Amniotic epithelial cell (primary cell): Measurements from ENCODE around the gene DNAAF5.

Experiments used
- DNase-seq: peaks from one replicate; pipeline ENCODE4 v3.0.0-alpha.2; 2010; ENCODE audit warnings: low read depth

DNAAF5 gene

DNA sequence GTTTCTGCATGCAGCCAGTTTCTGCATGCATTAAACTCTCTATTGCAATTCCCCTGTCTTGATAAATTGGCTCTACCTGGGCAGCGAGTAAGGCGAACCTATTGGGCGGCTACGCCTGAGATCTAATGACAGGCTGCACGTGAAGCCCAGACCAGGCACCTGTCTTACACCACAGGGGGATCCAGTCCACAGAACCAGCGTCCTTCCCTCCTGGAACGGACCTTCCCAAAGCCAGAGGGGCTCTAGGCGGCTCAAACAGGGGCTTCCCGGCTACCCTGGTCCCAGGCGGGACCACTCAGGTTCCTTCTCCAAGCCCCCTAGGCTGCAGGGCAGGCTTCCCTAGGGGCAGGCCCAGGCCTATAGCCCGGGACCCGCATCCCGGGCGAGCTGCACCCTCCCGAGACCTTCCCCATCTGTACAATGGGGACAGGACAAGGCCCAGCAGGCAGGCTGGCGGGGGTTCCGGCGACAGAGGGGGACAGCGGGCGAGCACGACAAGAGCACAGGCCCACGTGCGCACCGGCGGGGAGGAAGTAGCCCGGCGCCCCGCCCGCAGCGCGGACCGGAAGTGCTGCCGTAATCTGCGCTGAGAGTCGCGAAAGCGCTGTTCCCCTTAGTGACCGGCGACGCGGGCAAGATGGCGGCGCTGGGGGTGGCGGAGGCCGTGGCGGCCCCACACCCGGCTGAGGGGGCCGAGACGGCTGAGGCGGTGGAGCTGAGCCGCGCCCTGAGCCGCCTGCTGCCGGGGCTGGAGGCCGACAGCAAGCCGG, at the start of gene DNAAF5:
Gene DNAAF5, plus strand, starts transcription at position 616 of the 770 bp plus-strand sequence. Its CDS starts 22 bp downstream, at position 638.
- DNase-seq = peak; percentile 76

DNA sequence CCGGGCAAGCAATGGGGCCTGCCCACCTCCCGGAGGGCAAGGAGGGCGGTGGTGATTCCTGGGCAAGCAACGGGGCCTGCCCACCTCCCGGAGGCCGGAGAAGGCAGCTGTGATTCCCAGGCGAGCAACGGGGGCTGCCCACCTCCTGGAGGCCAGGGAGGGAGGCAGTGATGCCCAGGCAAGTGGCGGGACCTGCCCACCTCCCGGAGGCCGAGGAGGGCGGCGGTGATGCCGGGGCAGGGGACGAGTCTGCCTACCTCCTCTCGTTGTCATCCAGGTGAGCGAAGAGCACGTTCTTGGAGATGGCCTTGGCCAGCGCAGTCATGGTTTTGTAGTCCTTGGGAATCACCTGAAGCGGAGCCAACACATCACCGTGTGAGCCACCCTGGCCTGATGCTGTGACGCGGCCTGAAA, 49.5 kb upstream of the DNAAF5 start:
- DNase-seq = no peak

GRCh38 chr7:680411-681127, 45.9 kb upstream of the DNAAF5 start:
- DNase-seq = no peak

GRCh38 chr7:681551-682307, 44.8 kb upstream of the DNAAF5 start:
- no peak for DNase-seq

DNA sequence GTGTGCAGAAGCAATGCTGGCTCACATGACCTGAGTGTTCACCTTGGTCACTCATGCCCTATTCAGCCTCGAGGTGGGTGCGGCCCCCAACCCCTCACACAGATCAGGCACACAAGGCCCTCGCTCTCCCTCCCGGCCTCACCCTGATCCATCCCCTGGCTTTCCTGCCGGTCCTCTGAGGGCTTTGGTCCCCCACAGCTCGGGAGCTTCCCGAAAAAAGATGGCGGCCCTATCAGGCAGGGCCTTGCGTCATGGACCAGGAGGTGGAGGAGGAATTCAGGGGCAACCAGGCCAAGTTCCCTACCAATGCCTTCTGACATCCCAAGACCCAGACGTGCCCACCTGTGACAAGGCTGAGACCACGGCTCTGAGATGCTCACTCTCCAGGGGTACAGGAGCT, 43.7 kb upstream of the DNAAF5 start:
- no peak for DNase-seq

GRCh38 chr7:683526-684205, 42.8 kb upstream of the DNAAF5 start:
- DNase-seq = no peak

DNA sequence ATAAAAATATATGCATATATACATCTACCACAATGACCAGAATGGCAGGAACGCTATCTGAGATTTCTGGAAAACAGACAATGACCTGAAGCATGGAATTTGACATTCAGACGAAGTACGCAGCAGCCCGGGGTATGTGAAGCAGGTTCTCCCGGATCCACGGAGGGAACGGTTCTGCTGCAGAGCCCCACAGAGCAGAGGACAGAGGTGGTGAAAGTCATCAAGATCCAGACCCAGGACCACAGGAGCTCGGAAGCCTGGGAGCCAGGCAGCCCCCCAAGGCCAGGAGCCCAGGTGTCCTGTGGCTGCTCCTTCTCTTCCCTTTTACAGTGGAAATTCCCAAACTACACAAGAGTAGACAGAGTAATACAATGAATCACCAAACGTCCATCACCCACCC, 42.1 kb upstream of the DNAAF5 start:
- no peak for DNase-seq

DNA sequence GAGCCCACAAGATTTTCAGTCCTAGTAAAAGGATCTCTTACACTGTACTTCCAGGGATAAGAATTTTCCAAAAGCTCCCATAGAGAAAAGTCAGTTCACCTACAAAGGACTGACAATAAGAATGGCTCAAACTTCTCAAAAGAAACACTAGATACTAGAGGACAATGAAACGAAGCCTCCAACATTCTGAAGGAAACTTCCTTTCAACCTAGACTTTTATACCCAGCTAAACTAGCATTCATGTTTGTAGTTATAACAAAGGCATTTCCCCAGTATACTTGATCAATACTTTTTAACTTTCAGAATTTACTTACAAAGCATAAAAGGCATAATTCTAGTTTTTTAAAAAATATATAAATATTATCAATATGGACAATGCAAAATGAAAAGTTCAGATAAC, 41.0 kb upstream of the DNAAF5 start:
- no peak for DNase-seq

DNA sequence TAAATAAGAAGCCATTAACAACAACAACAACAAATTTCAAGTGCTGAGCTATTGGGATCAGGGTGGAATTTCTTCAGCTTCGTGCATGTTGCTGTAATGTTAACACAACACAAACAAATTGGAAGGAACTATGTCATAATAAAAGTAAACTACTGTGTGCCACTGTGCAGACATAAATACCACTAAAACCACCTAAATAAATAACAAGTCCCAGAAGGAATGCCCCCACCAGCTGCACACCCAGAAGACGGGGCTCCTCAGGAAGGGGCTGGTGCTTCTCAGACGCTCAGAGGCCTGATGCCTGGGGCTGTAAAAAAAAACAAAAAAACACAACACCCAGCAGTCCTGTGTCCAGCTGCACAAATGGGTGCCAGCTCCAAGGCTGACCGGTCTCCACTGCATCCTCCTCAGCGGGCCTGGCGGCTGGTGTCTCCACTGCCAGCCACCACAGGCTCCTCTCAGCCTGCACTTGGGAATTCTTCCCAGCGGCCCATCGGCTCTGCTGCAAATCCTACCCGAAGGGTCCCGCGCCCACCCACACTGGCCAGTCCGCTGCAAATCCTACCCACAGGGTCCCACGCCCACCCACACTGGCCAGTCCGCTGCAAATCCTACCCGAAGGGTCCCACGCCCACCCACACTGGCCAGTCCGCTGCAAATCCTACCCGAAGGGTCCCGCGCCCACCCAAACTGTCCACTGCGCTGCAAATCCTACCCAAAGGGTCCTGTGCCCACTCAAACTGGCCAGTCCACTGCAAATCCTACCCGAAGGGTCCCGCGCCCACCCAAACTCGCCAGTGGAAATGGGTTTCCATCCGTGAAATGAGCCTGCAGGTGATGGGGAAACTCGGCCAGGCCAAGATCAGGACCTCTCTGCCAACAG, 35.8 kb upstream of the DNAAF5 start:
- no peak for DNase-seq

DNA sequence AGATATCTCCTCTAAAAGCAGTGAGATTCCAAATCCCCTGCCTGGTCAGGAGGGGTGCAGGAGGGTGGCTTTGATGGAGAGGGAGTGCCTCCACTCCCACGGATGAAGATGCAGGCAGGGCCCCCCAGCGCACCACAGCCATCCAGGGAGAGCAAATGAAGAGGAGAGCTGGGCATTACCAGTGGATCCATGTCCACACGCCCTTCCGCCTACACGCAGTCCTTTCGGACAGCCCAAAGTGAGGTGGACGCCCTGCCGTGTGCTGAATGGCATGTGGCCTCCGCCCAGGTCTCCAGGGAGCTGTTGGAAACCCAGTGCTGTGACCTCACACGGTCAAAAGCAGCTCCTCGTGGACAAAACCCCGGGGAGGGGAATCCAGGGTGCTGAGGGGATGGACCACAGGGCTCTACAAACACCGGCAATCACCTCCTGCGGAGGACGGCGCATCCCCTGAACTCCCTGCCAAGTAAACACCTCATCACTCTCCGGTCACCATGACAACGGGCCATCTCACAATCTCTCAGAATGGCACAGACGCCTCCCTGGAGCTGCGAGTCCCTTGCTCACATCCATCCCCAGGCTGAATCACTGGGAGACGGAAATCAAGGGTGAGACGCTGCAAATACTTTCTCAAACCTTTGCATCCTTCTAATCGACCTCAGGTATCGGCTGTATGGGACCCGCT, 35.0 kb upstream of the DNAAF5 start:
- DNase-seq = no peak

GRCh38 chr7:693280-693679, 33.2 kb upstream of the DNAAF5 start:
- no peak for DNase-seq

GRCh38 chr7:696426-696811, 30.1 kb upstream of the DNAAF5 start:
- no peak for DNase-seq

- no peak for DNase-seq
These were observed 29.5 kb upstream of the DNAAF5 start for GRCh38 chr7:696812-697551.

DNA sequence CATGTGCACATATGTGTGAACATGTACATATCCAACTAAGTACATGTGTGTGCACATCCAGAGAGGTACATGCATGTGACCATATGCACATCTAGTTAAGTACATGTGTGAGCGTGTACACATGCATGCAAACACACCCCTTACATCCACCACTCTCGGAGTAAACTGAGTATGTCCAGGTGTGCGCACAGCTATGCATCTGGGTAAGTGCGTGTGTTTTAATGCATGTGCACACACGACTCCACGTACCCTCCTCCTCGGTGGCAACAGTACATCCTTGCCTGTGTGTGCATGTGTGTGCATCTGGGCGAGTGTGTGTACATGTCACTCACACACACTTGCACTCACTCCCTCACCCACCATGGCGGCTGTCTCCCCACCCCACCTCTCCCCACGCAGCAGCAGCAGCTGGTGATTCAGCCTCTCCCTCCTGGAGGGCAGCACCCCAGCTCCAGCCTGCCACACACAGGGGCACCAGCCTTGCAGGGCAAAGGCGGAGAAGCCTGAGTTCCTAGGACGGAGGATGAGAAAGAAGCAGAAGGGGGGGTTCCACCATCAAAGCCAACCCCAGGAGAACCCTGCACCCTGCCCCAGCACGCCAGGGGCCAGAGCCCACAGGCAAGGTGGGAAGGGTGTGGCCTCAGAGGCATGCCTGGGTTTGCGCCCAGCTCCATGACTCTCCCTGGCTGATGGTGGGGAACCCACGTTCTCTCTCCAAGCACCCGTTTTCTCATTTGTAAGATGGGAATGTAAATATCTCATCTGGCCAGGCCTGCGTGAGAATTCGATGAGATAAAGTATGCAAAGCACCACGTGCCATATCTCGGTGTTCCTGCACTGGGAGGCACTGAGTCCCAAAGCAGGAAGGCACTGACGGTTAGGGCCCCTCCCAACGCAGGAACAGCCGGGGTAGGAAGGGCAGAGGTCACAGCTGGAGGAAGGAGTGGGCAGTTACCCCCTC, 27.7 kb upstream of the DNAAF5 start:
- DNase-seq = no peak

DNA sequence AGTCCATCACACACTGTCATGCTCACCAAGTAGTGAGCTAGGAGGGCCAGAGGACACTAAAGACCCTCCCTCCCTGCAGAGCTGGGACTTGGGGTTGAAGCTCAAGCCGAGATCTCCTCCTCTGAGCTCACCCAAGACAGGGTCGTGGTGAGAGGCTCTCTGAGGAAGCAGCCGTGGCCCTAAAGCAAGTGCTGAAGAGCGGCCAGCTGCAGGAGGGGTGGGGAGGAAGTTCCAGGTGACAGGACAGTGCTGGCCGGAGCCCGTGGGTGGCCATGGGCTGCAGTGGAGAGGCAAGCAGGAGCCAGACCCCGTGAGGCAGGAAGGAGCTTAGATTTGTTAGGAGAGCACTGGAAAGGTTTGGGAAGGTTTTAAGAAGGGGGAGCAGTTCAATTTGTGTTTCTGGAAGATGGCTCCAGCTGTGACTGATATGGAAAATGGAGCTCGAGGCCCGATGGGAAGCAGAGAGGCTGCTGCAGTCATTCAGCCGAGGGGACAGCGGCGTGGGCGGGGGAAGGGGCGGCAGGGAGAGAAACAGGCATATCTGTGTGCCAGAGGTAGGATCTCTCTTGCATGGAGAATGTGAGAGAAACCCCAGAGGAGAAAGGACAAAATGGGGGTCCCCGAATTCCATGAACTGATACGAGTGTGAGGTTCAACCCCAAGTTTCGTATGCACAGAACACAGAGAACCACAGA, 26.9 kb upstream of the DNAAF5 start:
- no peak for DNase-seq

DNA sequence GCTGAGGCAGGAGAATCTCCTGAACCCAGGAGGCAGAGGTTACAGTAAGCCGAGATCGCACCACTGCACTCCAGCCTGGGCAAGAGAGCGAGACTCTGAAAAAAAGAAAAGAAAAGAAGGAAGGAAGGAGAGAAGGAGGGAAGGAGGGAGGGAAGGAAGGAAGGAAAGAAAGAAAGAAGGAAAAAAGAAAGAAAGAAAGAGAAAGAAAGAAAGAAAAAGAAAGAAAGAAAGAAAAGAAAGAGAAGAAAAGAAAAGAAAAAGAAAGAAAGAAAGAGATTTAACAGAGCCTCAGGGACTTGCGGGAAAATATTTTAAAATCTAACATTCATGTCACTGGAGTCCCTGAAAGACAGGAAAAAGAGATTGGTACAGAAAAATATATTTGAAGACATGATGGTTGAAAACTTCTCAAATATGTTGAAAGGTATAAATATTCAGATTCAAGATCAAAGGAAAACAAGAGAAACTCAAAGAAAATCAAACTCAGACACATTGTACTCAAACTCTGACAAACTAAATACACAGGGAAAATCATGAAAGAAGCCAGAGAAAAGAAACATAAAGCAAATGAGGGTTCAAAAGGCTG, 25.3 kb upstream of the DNAAF5 start:
- DNase-seq = no peak

DNA sequence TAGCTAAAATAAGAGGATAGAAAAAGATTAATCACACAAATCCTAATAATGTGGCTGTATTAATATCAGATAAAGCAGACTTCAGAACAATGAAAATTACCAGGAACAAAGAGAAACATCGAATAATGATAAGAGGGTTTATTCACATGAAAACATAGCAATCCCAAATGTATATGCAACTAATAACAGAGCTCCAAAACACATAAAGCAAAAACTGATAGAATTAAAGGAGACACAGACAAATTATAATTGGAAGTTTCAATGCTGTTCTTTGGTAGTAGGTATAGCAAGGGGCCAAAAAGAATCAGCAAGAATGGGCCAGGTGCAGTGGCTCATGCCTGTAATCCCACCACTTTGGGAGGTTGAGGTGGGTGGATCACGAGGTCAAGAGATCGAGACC, 23.4 kb upstream of the DNAAF5 start:
- DNase-seq = no peak

GRCh38 chr7:706721-707120, 19.8 kb upstream of the DNAAF5 start:
- DNase-seq = no peak
